HFFc6 (cell line): ENCODE results near the gene CERS6. TPM values are rescaled to one million over a fixed set of nuclear protein-coding genes. Genes with fewer than 3 reads are reported as not detected.

ENCODE experiments used
- DNase-seq: peaks from one replicate; pipeline ENCODE4 v3.0.0-alpha.2; 2018
- H3K27ac Mint-ChIP-seq: 2 replicates; pipeline ENCODE4 v1.8.0; 2020; ENCODE audit warnings: mild to moderate bottlenecking, mixed read lengths
- H3K27me3 Mint-ChIP-seq: 2 replicates; pipeline ENCODE4 v1.8.0; 2021; ENCODE audit warnings: mild to moderate bottlenecking, moderate library complexity, mixed read lengths; ENCODE audit not compliant: insufficient read depth
- H3K36me3 Mint-ChIP-seq: 2 replicates; pipeline ENCODE4 v1.8.0; 2021; ENCODE audit warnings: low read depth, mixed read lengths
- H3K4me1 Mint-ChIP-seq: 2 replicates; pipeline ENCODE4 v1.8.0; 2020; ENCODE audit warnings: low read depth, mixed read lengths
- H3K4me3 Mint-ChIP-seq: 2 replicates; pipeline ENCODE4 v1.8.0; 2020; ENCODE audit warnings: mild to moderate bottlenecking, moderate library complexity, mixed read lengths
- H3K9me3 Mint-ChIP-seq: 2 replicates; pipeline ENCODE4 v1.8.0; 2020; ENCODE audit warnings: mild to moderate bottlenecking, mixed read lengths
- CTCF ChIP-seq: fragments of 200-600 bp; sonication (generic); IDR thresholded peaks from 2 replicates; pipeline ENCODE4 v1.5.0; 2021; ENCODE audit warnings: antibody characterized with exemption, mild to moderate bottlenecking
- total RNA-seq, 6 experiments: library from RNA; stranded (reverse); fragmentation: NEBNext Ultra II Directional; extraction: Animal tissue kit (Norgen Biotek cat#: 25700); gene quantifications; 2 replicates in 1 of 6; 3 replicates in 5 of 6; pipeline ENCODE4 v1.2.3, GENCODE V29; 2021

CERS6 gene
- total RNA-seq, 6 experiments from 2014 or later = 6.2 to 9.9 (median 7.5) TPM

GRCh38 chr2:168633895-168634294 lies 177.8 kb downstream of the CERS6 start:
- Mint-ChIP-seq H3K9me3 (no peaks in the 10 kb centered on the region), H3K27ac (no peak overlapping the region), H3K27me3 (no peaks in the 10 kb centered on the region), H3K4me3 (no peak overlapping the region), H3K36me3 (no peaks in the 10 kb centered on the region), H3K4me1 (peaks cover 17% of the 10 kb centered on the region)
- no peak for TF ChIP-seq CTCF
- DNase-seq = no peak

GRCh38 chr2:168635065-168635577 lies 179.0 kb downstream of the CERS6 start:
- DNase-seq = no peak
- Mint-ChIP-seq H3K4me1 (peaks cover 28% of the 10 kb centered on the region), H3K36me3 (no peaks in the 10 kb centered on the region), H3K27ac (no peak overlapping the region), H3K9me3 (no peaks in the 10 kb centered on the region), H3K4me3 (no peak overlapping the region; the same call in 1 of the 2 replicates), H3K27me3 (no peaks in the 10 kb centered on the region)
- TF ChIP-seq CTCF = no peak

DNA sequence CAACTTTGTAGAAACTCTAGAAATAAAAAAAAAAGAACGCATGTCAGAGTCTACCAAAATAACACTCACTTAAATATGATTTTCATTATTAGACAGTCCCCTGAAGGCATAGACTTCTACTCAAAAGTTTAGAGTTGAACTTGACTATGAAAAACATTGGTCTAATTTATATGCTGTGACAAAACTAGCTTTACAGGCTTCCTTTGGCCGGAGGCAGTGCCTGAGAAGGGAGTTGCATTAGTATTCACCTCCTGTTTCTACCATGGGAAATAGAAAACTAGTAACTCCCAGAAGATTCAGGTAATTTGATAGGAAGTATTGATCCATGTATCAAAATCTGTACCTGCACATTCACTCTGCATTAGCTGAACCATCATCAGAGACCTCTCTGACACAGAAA lies 182.9 kb downstream of the CERS6 start:
- Mint-ChIP-seq H3K36me3 (no peaks in the 10 kb centered on the region), H3K27me3 (no peaks in the 10 kb centered on the region), H3K9me3 (no peaks in the 10 kb centered on the region), H3K27ac (peak overlapping the region; percentile 68), H3K4me3 (peak overlapping the region; percentile 54), H3K4me1 (peaks cover 21% of the 10 kb centered on the region)
- DNase-seq = no peak
- TF ChIP-seq CTCF = no peak

DNA sequence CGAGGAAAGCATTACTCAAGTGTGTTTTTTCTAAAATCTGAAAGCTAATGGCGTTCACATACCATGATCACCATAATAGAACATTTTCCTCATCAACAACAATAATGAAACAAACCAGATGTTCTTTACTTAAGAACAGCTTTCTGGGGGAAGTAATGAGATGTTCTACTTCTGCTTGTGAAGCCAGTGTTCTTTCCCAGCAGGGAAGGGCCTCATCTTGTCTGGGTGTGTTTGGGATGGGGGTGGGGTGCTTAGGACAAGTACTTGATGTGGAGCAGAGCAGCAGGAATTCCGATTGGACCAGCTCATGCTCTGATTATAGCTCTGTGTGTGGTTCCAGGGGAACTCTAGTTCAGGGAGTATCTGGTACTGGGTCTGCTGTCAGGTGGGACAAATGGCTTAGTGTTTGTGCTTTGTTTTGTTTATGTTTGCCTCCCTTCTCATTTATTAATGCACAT lies 183.4 kb downstream of the CERS6 start:
- no peaks in the 10 kb centered on the region for H3K27me3 Mint-ChIP-seq
- no peaks in the 10 kb centered on the region for H3K36me3 Mint-ChIP-seq
- DNase-seq = peak; percentile 38
- peaks cover 21% of the 10 kb centered on the region for H3K4me1 Mint-ChIP-seq
- no peaks in the 10 kb centered on the region for H3K9me3 Mint-ChIP-seq
- peak overlapping the region; percentile 54 for H3K4me3 Mint-ChIP-seq
- peak overlapping the region; percentile 68 for H3K27ac Mint-ChIP-seq
- TF ChIP-seq CTCF = no peak

GRCh38 chr2:168640039-168640438 lies 184.0 kb downstream of the CERS6 start:
- TF ChIP-seq CTCF = no peak
- no peaks in the 10 kb centered on the region for H3K9me3 Mint-ChIP-seq
- H3K4me1 Mint-ChIP-seq = peaks cover 19% of the 10 kb centered on the region
- no peaks in the 10 kb centered on the region for H3K36me3 Mint-ChIP-seq
- H3K27ac Mint-ChIP-seq = no peak overlapping the region
- no peak for DNase-seq
- no peak overlapping the region; the same call in 1 of the 2 replicates for H3K4me3 Mint-ChIP-seq
- no peaks in the 10 kb centered on the region for H3K27me3 Mint-ChIP-seq

DNA sequence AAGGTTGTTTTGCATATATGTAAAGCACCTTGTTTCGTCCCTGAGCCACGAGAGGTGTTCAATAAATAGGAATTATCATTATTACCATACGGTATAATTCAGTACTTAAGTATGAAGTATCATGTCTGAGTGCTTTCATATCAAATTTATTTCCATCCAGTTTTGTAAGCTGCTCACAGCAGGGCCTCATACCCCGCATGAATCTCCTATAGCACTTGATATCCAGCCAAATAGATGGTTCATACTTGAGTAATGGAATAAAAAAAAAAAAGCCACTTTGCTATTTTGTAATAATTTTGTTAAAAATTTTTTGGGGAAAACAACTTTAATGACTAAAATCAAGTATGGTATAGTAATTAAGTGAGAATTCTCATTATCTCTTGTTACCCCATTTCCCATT lies 185.6 kb downstream of the CERS6 start:
- peaks cover 15% of the 10 kb centered on the region for H3K4me1 Mint-ChIP-seq
- no peaks in the 10 kb centered on the region for H3K9me3 Mint-ChIP-seq
- H3K4me3 Mint-ChIP-seq = no peak overlapping the region
- H3K36me3 Mint-ChIP-seq = no peaks in the 10 kb centered on the region
- no peak for DNase-seq
- no peaks in the 10 kb centered on the region for H3K27me3 Mint-ChIP-seq
- TF ChIP-seq CTCF = no peak
- H3K27ac Mint-ChIP-seq = no peak overlapping the region
